B cell (primary cell): ENCODE data around the gene SPPL2A. TPM values are rescaled to one million over a fixed set of nuclear protein-coding genes. Genes with fewer than 3 reads are reported as not detected.

Source experiments
- ATAC-seq: fragments of 200-7000 bp; cut with Tn5 transposase; one replicate; pipeline ENCODE4 v1.10.0; 2021; ENCODE audit warnings: low read depth, mild to moderate bottlenecking, moderate number of reproducible peaks, moderate library complexity
- CTCF ChIA-PET: fragments of 350-600 bp; sonication (Branson Sonifier 250); formaldehyde crosslinking; loops from one replicate; lab custom pipeline; 2021; ENCODE audit warnings: antibody characterized with exemption, inconsistent platforms; lab: Charles Lee
- POLR2A ChIA-PET: fragments of 350-600 bp; sonication (Branson Sonifier 250); formaldehyde crosslinking; loops from one replicate; lab custom pipeline; 2021; ENCODE audit warnings: antibody characterized with exemption; lab: Charles Lee
- DNase-seq: peaks from one replicate; pipeline ENCODE4 v3.0.0; 2013
- H2AFZ ChIP-seq: 2 replicates; pipeline ENCODE4 v1.6.1; 2012; ENCODE audit warnings: mild to moderate bottlenecking, low read depth, low read length; ENCODE audit not compliant: insufficient read depth, poor library complexity, severe bottlenecking
- H3K27ac ChIP-seq, 2 donors: 1 replicate in 1 of 2; 2 replicates in 1 of 2; pipeline ENCODE4 v1.5.1; 2012 to 2013; ENCODE audit warnings: low read length in 2 of 2, mild to moderate bottlenecking in 2 of 2, moderate library complexity in 1 of 2
- H3K27me3 ChIP-seq, 4 experiments: fragments of 200-600 bp in 1 of 4; sonication (generic) in 1 of 4; replicated peaks in 1 of 4; 1 replicate in 2 of 4; 2 replicates in 2 of 4; pipeline versions ENCODE4 v1.6.1 to v1.7.0; 2013 to 2016; ENCODE audit warnings: low read length in 3 of 4, mild to moderate bottlenecking in 2 of 4, mixed read lengths in 1 of 4, moderate library complexity in 1 of 4; ENCODE audit not compliant: insufficient read depth in 4 of 4, control insufficient read depth in 3 of 4; ENCODE audit errors: control extremely low read depth in 1 of 4
- H3K36me3 ChIP-seq, 2 experiments: replicated peaks in 1 of 2; 1 replicate in 1 of 2; 2 replicates in 1 of 2; pipeline versions ENCODE4 v1.6.1 to v1.7.1; 2013; ENCODE audit warnings: low read length in 1 of 2; ENCODE audit not compliant: insufficient read depth in 2 of 2, control insufficient read depth in 1 of 2; ENCODE audit errors: control extremely low read depth in 1 of 2, extremely low read depth in 1 of 2
- H3K4me1 ChIP-seq, 2 donors: fragments of 200-600 bp in 1 of 2; sonication (generic) in 1 of 2; 1 replicate in 1 of 2; 2 replicates in 1 of 2; pipeline versions ENCODE4 v1.5.1 to v1.6.1; 2013 to 2017; ENCODE audit warnings: low read length in 2 of 2; ENCODE audit not compliant: control insufficient read depth in 2 of 2, insufficient read depth in 2 of 2
- H3K4me2 ChIP-seq: replicated peaks from 2 replicates; pipeline ENCODE3; 2012; ENCODE audit warnings: mild to moderate bottlenecking, low read depth, low read length; ENCODE audit not compliant: poor library complexity, severe bottlenecking
- H3K4me3 ChIP-seq, 5 experiments: fragments of 200-600 bp in 1 of 5; sonication (generic) in 1 of 5; 1 replicate in 3 of 5; 2 replicates in 2 of 5; pipeline versions ENCODE4 v1.5.1 to v1.7.0; 2011 to 2016; ENCODE audit warnings: low read length in 4 of 5, mild to moderate bottlenecking in 4 of 5, low read depth in 2 of 5, control low read depth in 1 of 5, moderate library complexity in 1 of 5; ENCODE audit not compliant: insufficient read depth in 1 of 5; ENCODE audit errors: control extremely low read depth in 1 of 5, extremely low read depth in 1 of 5
- H3K79me2 ChIP-seq: fragments of 200-600 bp; sonication (generic); one replicate; pipeline ENCODE4 v1.6.0; 2016; ENCODE audit warnings: low read length; ENCODE audit not compliant: control insufficient read depth, insufficient read depth
- H3K9ac ChIP-seq: fragments of 200-600 bp; sonication (generic); 2 replicates; pipeline ENCODE4 v1.6.1; 2017; ENCODE audit warnings: mild to moderate bottlenecking, low read length, moderate library complexity
- H3K9me3 ChIP-seq, 3 donors: one replicate each; pipeline versions ENCODE4 v1.6.1 to v1.7.1; 2013; ENCODE audit warnings: low read length in 2 of 3; ENCODE audit not compliant: control insufficient read depth in 2 of 3, insufficient read depth in 1 of 3; ENCODE audit errors: control extremely low read depth in 1 of 3
- H4K20me1 ChIP-seq: 2 replicates; pipeline ENCODE4 v1.6.0; 2012; ENCODE audit warnings: mild to moderate bottlenecking, low read length; ENCODE audit not compliant: insufficient read depth, control insufficient read depth, poor library complexity, severe bottlenecking
- H3K27ac Mint-ChIP-seq: one replicate; pipeline ENCODE4 v1.8.0; 2021; ENCODE audit warnings: mixed read lengths
- H3K27me3 Mint-ChIP-seq: one replicate; pipeline ENCODE4 v1.8.0; 2021; ENCODE audit warnings: mixed read lengths
- H3K4me1 Mint-ChIP-seq: one replicate; pipeline ENCODE4 v1.8.0; 2021; ENCODE audit warnings: mixed read lengths
- H3K4me3 Mint-ChIP-seq: one replicate; pipeline ENCODE4 v1.8.0; 2021; ENCODE audit warnings: mixed read lengths
- H3K9me3 Mint-ChIP-seq: one replicate; pipeline ENCODE4 v1.8.0; 2022; ENCODE audit warnings: mixed read lengths; ENCODE audit not compliant: insufficient read depth
- CTCF ChIP-seq: fragments of 200-600 bp; IDR thresholded peaks from one replicate; pipeline ENCODE4 v1.8.0; 2022; ENCODE audit warnings: antibody characterized with exemption, mild to moderate bottlenecking
- EZH2 ChIP-seq: IDR thresholded peaks from 2 replicates; pipeline ENCODE4 v1.6.1; 2012; ENCODE audit warnings: borderline replicate concordance, low read depth, mild to moderate bottlenecking, moderate library complexity, low read length; ENCODE audit not compliant: insufficient read depth, poor library complexity, severe bottlenecking
- WGBS: methylation state at CpG from one replicate; pipeline ENCODE4 v1.1.5; 2013; ENCODE audit warnings: missing lambda C conversion rate; ENCODE audit not compliant: insufficient coverage; 5-methylcytosine and 5-hydroxymethylcytosine counted together
- intact Hi-C: fragments of 100-400 bp; cut with micrococcal nuclease; formaldehyde crosslinking; loops from one replicate; pipeline ENCODE4 v1.10.0; 2022
- polyA plus RNA-seq: library from polyadenylated mRNA; depleted of rRNA; stranded (reverse); fragments of >200 nt; gene quantifications from 2 replicates; pipeline ENCODE4 v1.2.3, GENCODE V29; 2012
- total RNA-seq, 2 donors: library from RNA; stranded (reverse); fragments of 120-200 nt in 1 of 2; gene quantifications; 1 replicate in 1 of 2; 2 replicates in 1 of 2; pipeline versions ENCODE4 v1.2.3 to v1.2.4, GENCODE V29; 2013 to 2022

The SPPL2A gene
- total and polyA plus RNA-seq, 2 donors (not counting 1 experiment from before 2014, with no cell fraction given): 34.6 to 78.3 TPM

GRCh38 chr15:50751394-50751793 is 14.1 kb downstream of the SPPL2A start:
- H3K4me1 Mint-ChIP-seq: peaks cover 7% of the 10 kb centered on the region
- no peaks in the 10 kb centered on the region for H3K9me3 Mint-ChIP-seq
- no peak overlapping the region for H3K4me3 Mint-ChIP-seq
- Histone ChIP-seq H3K4me1 (no peaks in the 10 kb centered on the region), H3K4me3 (no peak overlapping the region), H3K36me3 (peaks cover 0 to 39% of the 10 kb centered on the region in 2 experiments), H3K27me3 (no peaks in the 10 kb centered on the region), H3K79me2 (peaks cover 62% of the 10 kb centered on the region), H2AFZ (no peak overlapping the region), H3K9ac (no peak overlapping the region), H4K20me1 (peaks cover 56% of the 10 kb centered on the region), H3K27ac (no peak overlapping the region), H3K9me3 (no peaks in the 10 kb centered on the region), H3K4me2 (no peak overlapping the region)
- no peak overlapping the region for H3K27ac Mint-ChIP-seq
- intact Hi-C loops: no loop called here
- ATAC-seq (no peak), DNase-seq (no peak)
- ChIA-PET CTCF (interaction anchor here (1.0 kb wide), 1 partner anchor 126 kb away, joined by 3 read pairs; no protein-coding TSS in a partner anchor), POLR2A (interaction anchor here (0.8 kb wide), 1 partner anchor 300 kb away, joined by 3 read pairs; no protein-coding TSS in a partner anchor)
- H3K27me3 Mint-ChIP-seq: no peaks in the 10 kb centered on the region
- TF ChIP-seq EZH2: no peak
- no peak for TF ChIP-seq CTCF
- no CpG with 5 or more reads among the region's 2 CpGs for WGBS

GRCh38 chr15:50750227-50750705 is 15.2 kb downstream of the SPPL2A start:
- POLR2A ChIA-PET: no interaction called here
- Histone ChIP-seq H3K4me3 (no peak overlapping the region), H2AFZ (no peak overlapping the region), H3K4me1 (no peaks in the 10 kb centered on the region), H3K4me2 (no peak overlapping the region), H3K36me3 (peaks cover 0 to 36% of the 10 kb centered on the region in 2 experiments), H3K27me3 (no peaks in the 10 kb centered on the region), H3K79me2 (peaks cover 51% of the 10 kb centered on the region), H3K9ac (no peak overlapping the region), H3K9me3 (no peaks in the 10 kb centered on the region), H3K27ac (no peak overlapping the region), H4K20me1 (peaks cover 47% of the 10 kb centered on the region)
- peaks cover 7% of the 10 kb centered on the region for H3K4me1 Mint-ChIP-seq
- H3K4me3 Mint-ChIP-seq: no peak overlapping the region
- CTCF ChIA-PET: no interaction called here
- no peak overlapping the region for H3K27ac Mint-ChIP-seq
- TF ChIP-seq CTCF (no peak), EZH2 (no peak)
- DNase-seq (no peak), ATAC-seq (no peak)
- 100% methylated on average over 1 of the region's 6 CpGs for WGBS
- no peaks in the 10 kb centered on the region for H3K9me3 Mint-ChIP-seq
- intact Hi-C loops: no loop called here
- no peaks in the 10 kb centered on the region for H3K27me3 Mint-ChIP-seq
